ENCODE measurements around the gene APH1B.
"Not testable (repeated sequence)": the region's sequence is repeated elsewhere in the genome, so short reads cannot be mapped to it uniquely, and the experiment has no call there.

APH1B gene

GRCh38 chr15:63301088-63301487 is 23.7 kb downstream of the APH1B start:
- peak; percentile 49 for DNase-seq

GRCh38 chr15:63305260-63305659 is 27.9 kb downstream of the APH1B start:
- no peak for DNase-seq

- DNase-seq: no peak
These were observed 29.2 kb downstream of the APH1B start for GRCh38 chr15:63306492-63307073.

- DNase-seq: no peak
These were observed 31.1 kb downstream of the APH1B start for GRCh38 chr15:63308491-63308890.

- no peak for DNase-seq
These were observed 31.5 kb downstream of the APH1B start for GRCh38 chr15:63308947-63309346.

GRCh38 chr15:63310646-63311045 is 33.2 kb downstream of the APH1B start:
- no peak for DNase-seq

- DNase-seq: no peak
These were observed 34.9 kb downstream of the APH1B start for GRCh38 chr15:63312286-63312685.

GRCh38 chr15:63313825-63314224 is 36.4 kb downstream of the APH1B start:
- no peak for DNase-seq

GRCh38 chr15:63314409-63314808 is 37.0 kb downstream of the APH1B start:
- DNase-seq: no peak

GRCh38 chr15:63318344-63318743 is 40.9 kb downstream of the APH1B start:
- no peak for DNase-seq

GRCh38 chr15:63319065-63319464 is 41.7 kb downstream of the APH1B start:
- DNase-seq: no peak

- not testable (repeated sequence) for DNase-seq
These were observed 43.0 kb downstream of the APH1B start for GRCh38 chr15:63320446-63320845.

- DNase-seq: not testable (repeated sequence)
These were observed 43.6 kb downstream of the APH1B start for GRCh38 chr15:63320981-63321380.

- no peak for DNase-seq
These were observed 44.1 kb downstream of the APH1B start for GRCh38 chr15:63321462-63321861.

- peak; percentile 16 for DNase-seq
These were observed 45.1 kb downstream of the APH1B start for GRCh38 chr15:63322541-63322940.

- DNase-seq: no peak
These were observed 46.6 kb downstream of the APH1B start for GRCh38 chr15:63323798-63324563.

- DNase-seq: no peak
These were observed 47.4 kb downstream of the APH1B start for GRCh38 chr15:63324770-63325169.

GRCh38 chr15:63327648-63328421 is 50.4 kb downstream of the APH1B start:
- DNase-seq: no peak

GRCh38 chr15:63329567-63330350 is 52.4 kb downstream of the APH1B start:
- no peak for DNase-seq

- DNase-seq: no peak
These were observed 53.5 kb downstream of the APH1B start for GRCh38 chr15:63330926-63331325.

GRCh38 chr15:63331456-63331855 is 54.1 kb downstream of the APH1B start:
- no peak for DNase-seq

- DNase-seq: no peak
These were observed 55.1 kb downstream of the APH1B start for GRCh38 chr15:63332367-63333124.

Measured in COR-L47 (cell line).